ENCODE measurements around the gene FCMR. TPM values are rescaled to one million over a fixed set of nuclear protein-coding genes. Genes with fewer than 3 reads are reported as not detected.

The FCMR gene
- total RNA-seq, 2 donors from 2014 or later = 2.3 TPM; not detected in 1

DNA sequence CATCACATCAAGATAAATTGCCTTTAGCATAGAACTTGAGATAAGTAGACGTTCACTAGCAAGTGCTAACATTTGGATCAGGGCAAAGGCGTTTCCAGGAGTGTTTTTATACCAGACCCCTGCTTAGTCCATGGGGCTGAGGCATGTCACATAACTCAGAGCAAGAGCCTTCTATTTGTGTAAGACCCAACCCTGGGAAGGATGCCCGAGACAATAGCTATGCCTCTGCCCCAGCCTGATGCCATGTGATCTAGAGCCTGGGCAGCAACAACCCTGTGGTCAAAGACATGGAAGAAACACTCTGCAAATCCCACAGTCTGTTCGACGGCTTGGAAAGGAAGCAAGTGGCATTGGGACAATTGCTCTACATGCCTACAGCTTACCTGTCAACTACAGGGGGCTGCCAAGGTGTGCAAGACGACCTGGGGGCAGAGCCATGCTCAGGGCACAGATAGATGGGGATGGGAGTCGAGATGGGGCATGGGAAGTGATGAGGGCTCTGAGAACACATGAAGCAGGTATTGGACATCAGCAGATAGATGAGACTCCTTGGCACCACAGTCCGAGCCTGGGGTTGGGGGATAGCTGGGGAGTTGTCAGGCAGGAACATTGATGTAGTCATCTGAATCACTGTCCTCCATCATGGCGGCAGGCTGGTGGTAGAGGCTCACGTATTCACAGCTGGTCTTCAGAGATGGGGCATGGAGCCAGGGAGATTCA, 17.2 kb downstream of the FCMR start:
- Histone ChIP-seq H3K27ac (no peak overlapping the region), H3K9me3 (no peaks in the 10 kb centered on the region), H3K4me1 (peaks cover 11% of the 10 kb centered on the region), H3K4me3 (no peak overlapping the region), H3K27me3 (no peaks in the 10 kb centered on the region), H3K36me3 (replicated peaks in 1 of 2; ENCODE audit: insufficient read depth in 1 of 2, low read depth in 2 of 2) (no peaks in the 10 kb centered on the region)
- intact Hi-C loops (cut with DNase I) = loop anchor here (5.0 kb wide), 1 partner anchor 172 kb away; no protein-coding TSS in a partner anchor
- DNase-seq (no peak), ATAC-seq (no peak)
- 69 to 71% methylated on average over 10 of the region's 10 CpGs for WGBS, 2 donors
- TF ChIP-seq CTCF (IDR thresholded peaks at IDR 0.05) (no peak), POLR2A (IDR thresholded peaks at IDR 0.05) (no peak)

- ATAC-seq = no peak
- 56 to 74% methylated on average over 2 of the region's 2 CpGs for WGBS, 2 donors
- H3K36me3 ChIP-seq (replicated peaks in 1 of 2; ENCODE audit: insufficient read depth in 1 of 2, low read depth in 2 of 2) = no peaks in the 10 kb centered on the region
- H3K27me3 ChIP-seq = no peaks in the 10 kb centered on the region
- no peaks in the 10 kb centered on the region for H3K9me3 ChIP-seq
- no peak for TF ChIP-seq CTCF (IDR thresholded peaks at IDR 0.05)
- no peak for TF ChIP-seq POLR2A (IDR thresholded peaks at IDR 0.05)
- no peak overlapping the region for H3K4me3 ChIP-seq
- intact Hi-C loops (cut with DNase I) = loop anchor here (5.0 kb wide), 1 partner anchor 171 kb away; no protein-coding TSS in a partner anchor
- no peak for DNase-seq
- H3K27ac ChIP-seq = no peak overlapping the region
- peaks cover 7% of the 10 kb centered on the region for H3K4me1 ChIP-seq
These were observed 18.1 kb downstream of the FCMR start for GRCh38 chr1:206903687-206904086.

- intact Hi-C loops (cut with DNase I) = loop anchor here (5.0 kb wide), 1 partner anchor 170 kb away; no protein-coding TSS in a partner anchor
- Histone ChIP-seq H3K27ac (no peak overlapping the region), H3K4me3 (no peak overlapping the region), H3K27me3 (no peaks in the 10 kb centered on the region), H3K4me1 (no peaks in the 10 kb centered on the region), H3K9me3 (no peaks in the 10 kb centered on the region), H3K36me3 (replicated peaks in 1 of 2; ENCODE audit: insufficient read depth in 1 of 2, low read depth in 2 of 2) (no peaks in the 10 kb centered on the region)
- 80 to 83% methylated on average over 1 of the region's 1 CpG for WGBS, 2 donors
- TF ChIP-seq POLR2A (IDR thresholded peaks at IDR 0.05) (no peak), CTCF (IDR thresholded peaks at IDR 0.05) (no peak)
- DNase-seq (no peak), ATAC-seq (no peak)
These were observed 19.0 kb downstream of the FCMR start for GRCh38 chr1:206902702-206903101.

- ATAC-seq = no peak
- H3K4me1 ChIP-seq = no peaks in the 10 kb centered on the region
- no peaks in the 10 kb centered on the region for H3K27me3 ChIP-seq
- DNase-seq = no peak
- no peaks in the 10 kb centered on the region for H3K9me3 ChIP-seq
- WGBS, 2 donors = 77 to 79% methylated on average over 6 of the region's 6 CpGs
- intact Hi-C loops (cut with DNase I) = loop anchor here (5.0 kb wide), 1 partner anchor 170 kb away; no protein-coding TSS in a partner anchor
- no peak overlapping the region for H3K4me3 ChIP-seq
- no peak overlapping the region for H3K27ac ChIP-seq
- no peaks in the 10 kb centered on the region for H3K36me3 ChIP-seq (replicated peaks in 1 of 2; ENCODE audit: insufficient read depth in 1 of 2, low read depth in 2 of 2)
- no peak for TF ChIP-seq CTCF (IDR thresholded peaks at IDR 0.05)
- TF ChIP-seq POLR2A (IDR thresholded peaks at IDR 0.05) = no peak
These were observed 19.8 kb downstream of the FCMR start for GRCh38 chr1:206901944-206902343.

- no peak overlapping the region for H3K4me3 ChIP-seq
- no peaks in the 10 kb centered on the region for H3K9me3 ChIP-seq
- H3K36me3 ChIP-seq (replicated peaks in 1 of 2; ENCODE audit: insufficient read depth in 1 of 2, low read depth in 2 of 2) = no peaks in the 10 kb centered on the region
- peaks cover 10% of the 10 kb centered on the region for H3K4me1 ChIP-seq
- DNase-seq = no peak
- no peak overlapping the region for H3K27ac ChIP-seq
- TF ChIP-seq POLR2A (IDR thresholded peaks at IDR 0.05) = no peak
- TF ChIP-seq CTCF (IDR thresholded peaks at IDR 0.05) = no peak
- no peaks in the 10 kb centered on the region for H3K27me3 ChIP-seq
- ATAC-seq = no peak
- intact Hi-C loops (cut with DNase I) = loop anchor here (5.0 kb wide), 1 partner anchor 168 kb away; no protein-coding TSS in a partner anchor
- 65 to 73% methylated on average over 7 of the region's 7 CpGs for WGBS, 2 donors
These were observed 21.6 kb downstream of the FCMR start for GRCh38 chr1:206900149-206900548.
